CD4-positive, alpha-beta T cell (primary cell): ENCODE results near the gene ARHGEF4. TPM values are rescaled to one million over a fixed set of nuclear protein-coding genes. Genes with fewer than 3 reads are reported as not detected.

Experiments used
- ATAC-seq: fragments of 200-7000 bp; cut with Tn5 transposase; one replicate; pipeline ENCODE4 v1.10.0; 2022; ENCODE audit warnings: mild to moderate bottlenecking; ENCODE audit not compliant: poor library complexity
- CTCF ChIA-PET: fragments of 350-600 bp; sonication (Branson Sonifier 250); formaldehyde crosslinking; loops from one replicate; lab custom pipeline; 2021; ENCODE audit warnings: antibody characterized with exemption, inconsistent platforms; lab: Charles Lee
- POLR2A ChIA-PET: fragments of 350-600 bp; sonication (Branson Sonifier 250); formaldehyde crosslinking; loops from one replicate; lab custom pipeline; 2021; ENCODE audit warnings: antibody characterized with exemption, inconsistent platforms; lab: Charles Lee
- DNase-seq, 14 experiments: peaks; one replicate each; pipeline ENCODE4 v3.0.0-alpha.2; 2013 to 2020; ENCODE audit warnings: mixed read lengths in 2 of 14
- H3K27ac ChIP-seq, 2 donors: one replicate each; pipeline versions ENCODE4 v1.5.1 to v1.7.0; 2013; ENCODE audit warnings: low read length in 2 of 2, low read depth in 1 of 2, mild to moderate bottlenecking in 1 of 2
- H3K27me3 ChIP-seq, 2 experiments: 1 replicate in 1 of 2; 2 replicates in 1 of 2; pipeline versions ENCODE4 v1.6.1 to v1.7.0; 2013; ENCODE audit warnings: low read length in 2 of 2, control low read depth in 1 of 2, mild to moderate bottlenecking in 1 of 2, moderate library complexity in 1 of 2; ENCODE audit not compliant: insufficient read depth in 2 of 2, control insufficient read depth in 1 of 2
- H3K36me3 ChIP-seq: one replicate; pipeline ENCODE4 v1.6.1; 2013; ENCODE audit warnings: low read length, control low read depth; ENCODE audit not compliant: insufficient read depth
- H3K4me1 ChIP-seq: one replicate; pipeline ENCODE4 v1.6.1; 2013; ENCODE audit warnings: low read length, control low read depth; ENCODE audit not compliant: insufficient read depth
- H3K4me3 ChIP-seq: one replicate; pipeline ENCODE4 v1.5.1; 2013; ENCODE audit warnings: mild to moderate bottlenecking, low read length, moderate library complexity
- H3K9me3 ChIP-seq, 2 experiments: 1 replicate in 1 of 2; 2 replicates in 1 of 2; pipeline versions ENCODE4 v1.6.1 to v1.7.0; 2013; ENCODE audit warnings: low read length in 2 of 2, mild to moderate bottlenecking in 2 of 2, control low read depth in 1 of 2, moderate library complexity in 1 of 2; ENCODE audit not compliant: control insufficient read depth in 1 of 2, insufficient read depth in 1 of 2
- H3K27ac Mint-ChIP-seq: one replicate; pipeline ENCODE4 v1.8.0; 2020; ENCODE audit warnings: mixed read lengths
- H3K27me3 Mint-ChIP-seq: one replicate; pipeline ENCODE4 v1.8.0; 2021; ENCODE audit warnings: mixed read lengths
- H3K36me3 Mint-ChIP-seq: one replicate; pipeline ENCODE4 v1.8.0; 2021; ENCODE audit warnings: low read depth, mixed read lengths
- H3K4me1 Mint-ChIP-seq: one replicate; pipeline ENCODE4 v1.8.0; 2021; ENCODE audit warnings: low read depth, mixed read lengths
- H3K4me3 Mint-ChIP-seq: one replicate; pipeline ENCODE4 v1.8.0; 2020; ENCODE audit warnings: mild to moderate bottlenecking, mixed read lengths
- H3K9me3 Mint-ChIP-seq: one replicate; pipeline ENCODE4 v1.8.0; 2020; ENCODE audit warnings: mixed read lengths
- CTCF ChIP-seq: fragments of 200-600 bp; IDR thresholded peaks from one replicate; pipeline ENCODE4 v1.8.0; 2022; ENCODE audit warnings: antibody characterized with exemption, mild to moderate bottlenecking
- intact Hi-C, 2 experiments: fragments of 100-400 bp; cut with DNase I in 1 of 2; cut with micrococcal nuclease in 1 of 2; formaldehyde crosslinking; loops; one replicate each; pipeline versions ENCODE4 v1.15.1 to v1.9.0; 2023 to 2025; cut with DNase I, micrococcal nuclease
- total RNA-seq, 174 experiments: library from RNA in 2 of 174; stranded (reverse) in 2 of 174; gene quantifications; one replicate each; pipeline ENCODE4 v1.2.3 and lab custom pipeline; 2021 to 2026

The ARHGEF4 gene
- total RNA-seq, 2 experiments from 2014 or later: 3.6 to 4.1 TPM

GRCh38 chr2:130997198-130997597 is 160.5 kb downstream of the ARHGEF4 start:
- DNase-seq: no peak
- Mint-ChIP-seq H3K36me3 (no peaks in the 10 kb centered on the region), H3K9me3 (no peaks in the 10 kb centered on the region), H3K4me1 (no peaks in the 10 kb centered on the region), H3K4me3 (no peak overlapping the region), H3K27me3 (peaks cover 26% of the 10 kb centered on the region), H3K27ac (no peak overlapping the region)
- Histone ChIP-seq H3K27me3 (peaks cover 3 to 5% of the 10 kb centered on the region in 2 experiments), H3K27ac (no peak overlapping the region), H3K9me3 (no peaks in the 10 kb centered on the region), H3K4me1 (no peaks in the 10 kb centered on the region), H3K4me3 (no peak overlapping the region), H3K36me3 (no peaks in the 10 kb centered on the region)
- TF ChIP-seq CTCF: no peak
- ChIA-PET POLR2A (no interaction called here), CTCF (no interaction called here)
- ATAC-seq: no peak
- intact Hi-C loops: no loop called here

GRCh38 chr2:130998561-130998960 is 161.8 kb downstream of the ARHGEF4 start:
- Histone ChIP-seq H3K36me3 (no peaks in the 10 kb centered on the region), H3K9me3 (no peaks in the 10 kb centered on the region), H3K27me3 (peaks cover 3 to 5% of the 10 kb centered on the region in 2 experiments), H3K4me3 (no peak overlapping the region), H3K27ac (no peak overlapping the region), H3K4me1 (no peaks in the 10 kb centered on the region)
- Mint-ChIP-seq H3K27me3 (peaks cover 36% of the 10 kb centered on the region), H3K36me3 (no peaks in the 10 kb centered on the region), H3K9me3 (no peaks in the 10 kb centered on the region), H3K27ac (no peak overlapping the region), H3K4me3 (no peak overlapping the region), H3K4me1 (no peaks in the 10 kb centered on the region)
- no peak for TF ChIP-seq CTCF
- ChIA-PET CTCF (no interaction called here), POLR2A (no interaction called here)
- DNase-seq (no peak), ATAC-seq (no peak)
- intact Hi-C loops: no loop called here

GRCh38 chr2:131004446-131005209 is 167.9 kb downstream of the ARHGEF4 start:
- no peaks in the 10 kb centered on the region for H3K9me3 Mint-ChIP-seq
- peaks cover 1% of the 10 kb centered on the region for H3K4me1 Mint-ChIP-seq
- TF ChIP-seq CTCF: no peak
- H3K4me3 Mint-ChIP-seq: no peak overlapping the region
- ChIA-PET CTCF (no interaction called here), POLR2A (no interaction called here)
- Histone ChIP-seq H3K4me1 (no peaks in the 10 kb centered on the region), H3K27me3 (peaks cover 3 to 5% of the 10 kb centered on the region in 2 experiments), H3K9me3 (no peaks in the 10 kb centered on the region), H3K4me3 (no peak overlapping the region), H3K36me3 (no peaks in the 10 kb centered on the region), H3K27ac (no peak overlapping the region)
- DNase-seq: no peak
- H3K27ac Mint-ChIP-seq: no peak overlapping the region
- H3K27me3 Mint-ChIP-seq: peaks cover 29% of the 10 kb centered on the region
- intact Hi-C loops: no loop called here
- no peak for ATAC-seq
- H3K36me3 Mint-ChIP-seq: no peaks in the 10 kb centered on the region
